Subcutaneous abdominal adipose tissue (tissue), 5 donors: ENCODE results near the gene ERC1.

Source experiments
- H3K27ac ChIP-seq: one replicate; pipeline ENCODE4 v1.7.0; 2013; ENCODE audit warnings: low read depth, mild to moderate bottlenecking, inconsistent platforms, low read length, moderate library complexity
- H3K27me3 ChIP-seq, 5 donors: one replicate each; pipeline ENCODE4 v1.7.0; 2013; ENCODE audit warnings: low read length in 5 of 5, inconsistent platforms in 1 of 5; ENCODE audit not compliant: control insufficient read depth in 5 of 5, insufficient read depth in 4 of 5
- H3K36me3 ChIP-seq, 5 donors: one replicate each; pipeline ENCODE4 v1.7.0; 2013; ENCODE audit warnings: low read length in 5 of 5; ENCODE audit not compliant: control insufficient read depth in 5 of 5, insufficient read depth in 5 of 5
- H3K4me1 ChIP-seq, 5 donors: one replicate each; pipeline ENCODE4 v1.7.0; 2013; ENCODE audit warnings: low read length in 5 of 5, mild to moderate bottlenecking in 3 of 5, moderate library complexity in 1 of 5; ENCODE audit not compliant: control insufficient read depth in 5 of 5, insufficient read depth in 5 of 5
- H3K4me3 ChIP-seq, 5 donors: one replicate each; pipeline ENCODE4 v1.7.0; 2013; ENCODE audit warnings: low read length in 5 of 5, low read depth in 1 of 5
- H3K9ac ChIP-seq, 5 donors: one replicate each; pipeline ENCODE4 v1.7.0; 2013; ENCODE audit warnings: low read length in 5 of 5, mild to moderate bottlenecking in 4 of 5, moderate library complexity in 3 of 5
- H3K9me3 ChIP-seq, 5 donors: one replicate each; pipeline ENCODE4 v1.7.0; 2013; ENCODE audit warnings: low read length in 5 of 5; ENCODE audit not compliant: control insufficient read depth in 5 of 5
- donor health status: healthy.
- donor health status: healthy.
- donor health status: healthy.
- donor health status: healthy.
- donor health status: healthy.

Gene ERC1

GRCh38 chr12:1013618-1014489, 22.8 kb downstream of the ERC1 start:
- no peak overlapping the region for H3K4me3 ChIP-seq
- no peak overlapping the region for H3K9ac ChIP-seq
- no peaks in the 10 kb centered on the region for H3K27me3 ChIP-seq
- H3K4me1 ChIP-seq: no peaks in the 10 kb centered on the region
- H3K36me3 ChIP-seq: no peaks in the 10 kb centered on the region
- H3K9me3 ChIP-seq: no peaks in the 10 kb centered on the region
- no peak overlapping the region for H3K27ac ChIP-seq

GRCh38 chr12:1019283-1019682, 28.3 kb downstream of the ERC1 start:
- no peaks in the 10 kb centered on the region for H3K4me1 ChIP-seq
- H3K27me3 ChIP-seq: no peaks in the 10 kb centered on the region
- H3K27ac ChIP-seq: no peak overlapping the region
- H3K36me3 ChIP-seq: peaks cover 0 to 3% (median 0%) of the 10 kb centered on the region in 5 donors
- no peak overlapping the region for H3K9ac ChIP-seq
- no peaks in the 10 kb centered on the region for H3K9me3 ChIP-seq
- H3K4me3 ChIP-seq: no peak overlapping the region

GRCh38 chr12:1020389-1020788, 29.4 kb downstream of the ERC1 start:
- Histone ChIP-seq H3K27ac (no peak overlapping the region), H3K36me3 (peaks cover 0 to 3% (median 0%) of the 10 kb centered on the region in 5 donors), H3K4me3 (no peak overlapping the region), H3K4me1 (no peaks in the 10 kb centered on the region), H3K9ac (no peak overlapping the region), H3K27me3 (no peaks in the 10 kb centered on the region), H3K9me3 (no peaks in the 10 kb centered on the region)

GRCh38 chr12:1022032-1022970, 31.3 kb downstream of the ERC1 start:
- Histone ChIP-seq H3K9ac (no peak overlapping the region), H3K27ac (no peak overlapping the region), H3K4me3 (no peak overlapping the region), H3K27me3 (no peaks in the 10 kb centered on the region), H3K4me1 (no peaks in the 10 kb centered on the region), H3K9me3 (no peaks in the 10 kb centered on the region), H3K36me3 (peaks cover 0 to 3% (median 0%) of the 10 kb centered on the region in 5 donors)

GRCh38 chr12:1030779-1031178, 39.8 kb downstream of the ERC1 start:
- no peaks in the 10 kb centered on the region for H3K27me3 ChIP-seq
- peaks cover 11 to 27% (median 13%) of the 10 kb centered on the region in 5 donors for H3K36me3 ChIP-seq
- no peak overlapping the region for H3K27ac ChIP-seq

GRCh38 chr12:1034243-1034642, 43.2 kb downstream of the ERC1 start:
- Histone ChIP-seq H3K4me1 (peaks cover 0 to 15% (median 3%) of the 10 kb centered on the region in 5 donors), H3K9me3 (no peaks in the 10 kb centered on the region), H3K36me3 (peaks cover 0 to 13% (median 3%) of the 10 kb centered on the region in 5 donors), H3K27ac (no peak overlapping the region), H3K9ac (no peak overlapping the region), H3K4me3 (no peak overlapping the region), H3K27me3 (no peaks in the 10 kb centered on the region)

More at GRCh38 chr12:1030779-1031178, 39.8 kb downstream of the ERC1 start:
- H3K9ac ChIP-seq: no peak overlapping the region
- H3K4me3 ChIP-seq: no peak overlapping the region
- H3K4me1 ChIP-seq: peaks cover 0 to 7% (median 0%) of the 10 kb centered on the region in 5 donors
- no peaks in the 10 kb centered on the region for H3K9me3 ChIP-seq

- no peak overlapping the region for H3K27ac ChIP-seq
- no peaks in the 10 kb centered on the region for H3K27me3 ChIP-seq
- H3K9ac ChIP-seq: no peak overlapping the region
- no peak overlapping the region for H3K4me3 ChIP-seq
- H3K9me3 ChIP-seq: no peaks in the 10 kb centered on the region
- H3K36me3 ChIP-seq: peaks cover 0 to 10% (median 3%) of the 10 kb centered on the region in 5 donors
- H3K4me1 ChIP-seq: peaks cover 0 to 15% (median 3%) of the 10 kb centered on the region in 5 donors
Measured at GRCh38 chr12:1034751-1035457, 43.9 kb downstream of the ERC1 start.

- H3K27ac ChIP-seq: no peak overlapping the region
- H3K27me3 ChIP-seq: no peaks in the 10 kb centered on the region
- no peaks in the 10 kb centered on the region for H3K36me3 ChIP-seq
- H3K4me3 ChIP-seq: no peak overlapping the region
- H3K9ac ChIP-seq: no peak overlapping the region
- H3K4me1 ChIP-seq: peaks cover 0 to 15% (median 6%) of the 10 kb centered on the region in 5 donors
- H3K9me3 ChIP-seq: no peaks in the 10 kb centered on the region
Measured at GRCh38 chr12:1041478-1041877, 50.5 kb downstream of the ERC1 start.

GRCh38 chr12:1044199-1044598, 53.2 kb downstream of the ERC1 start:
- H3K27me3 ChIP-seq: no peaks in the 10 kb centered on the region
- H3K4me1 ChIP-seq: peaks cover 0 to 13% (median 10%) of the 10 kb centered on the region in 5 donors
- no peaks in the 10 kb centered on the region for H3K9me3 ChIP-seq
- no peak overlapping the region for H3K4me3 ChIP-seq
- H3K27ac ChIP-seq: no peak overlapping the region
- no peaks in the 10 kb centered on the region for H3K36me3 ChIP-seq
- no peak overlapping the region for H3K9ac ChIP-seq
